ENCODE results near the gene SHROOM1. TPM values are rescaled to one million over a fixed set of nuclear protein-coding genes. Genes with fewer than 3 reads are reported as not detected.

Gene SHROOM1
- total RNA-seq, 2 experiments from 2014 or later: 2.0 to 2.1 TPM

GRCh38 chr5:132870801-132871200, 40.4 kb upstream of the SHROOM1 start:
- CTCF ChIA-PET: interaction anchor here (0.6 to 3.9 kb wide), 2 partner anchors 12 to 41 kb away, joined by 3 to 23 read pairs; partner anchors contain the start of gene SHROOM1

GRCh38 chr5:132868754-132869153, 38.3 kb upstream of the SHROOM1 start:
- peaks cover 32% of the 10 kb centered on the region for H3K36me3 Mint-ChIP-seq (ENCODE audit: low read depth)
- no peaks in the 10 kb centered on the region for H3K9me3 Mint-ChIP-seq
- no peaks in the 10 kb centered on the region for H3K27me3 Mint-ChIP-seq
- CTCF ChIA-PET: interaction anchor here (0.9 to 1.6 kb wide), 4 partner anchors 9 to 49 kb away, joined by 3 to 5 read pairs (median 4); no protein-coding TSS in a partner anchor
- H3K27ac Mint-ChIP-seq: peak overlapping the region; percentile 55
- POLR2A ChIA-PET: interaction anchor here (0.6 to 2.5 kb wide), 2 partner anchors 15 to 182 kb away, joined by 3 to 9 read pairs; no protein-coding TSS in a partner anchor
- no peak for DNase-seq
- no peak for ATAC-seq
- H3K4me3 Mint-ChIP-seq: peak overlapping the region; percentile 97
- H3K4me1 Mint-ChIP-seq (ENCODE audit: low read depth): peaks cover 29% of the 10 kb centered on the region
- no peak for TF ChIP-seq CTCF (IDR thresholded peaks at IDR 0.05)
- intact Hi-C loops (cut with micrococcal nuclease): no loop called here

More at GRCh38 chr5:132870801-132871200, 40.4 kb upstream of the SHROOM1 start:
- TF ChIP-seq CTCF (IDR thresholded peaks at IDR 0.05): no peak
- peaks cover 23% of the 10 kb centered on the region for H3K4me1 Mint-ChIP-seq (ENCODE audit: low read depth)
- intact Hi-C loops (cut with micrococcal nuclease): no loop called here
- no peaks in the 10 kb centered on the region for H3K27me3 Mint-ChIP-seq
- peak overlapping the region; percentile 4 for H3K27ac Mint-ChIP-seq
- DNase-seq (no peak), ATAC-seq (no peak)
- POLR2A ChIA-PET: interaction anchor here (0.6 to 2.5 kb wide), 2 partner anchors 13 to 186 kb away, joined by 3 to 9 read pairs; no protein-coding TSS in a partner anchor
- peaks cover 32% of the 10 kb centered on the region for H3K36me3 Mint-ChIP-seq (ENCODE audit: low read depth)
- H3K4me3 Mint-ChIP-seq: no peak overlapping the region
- no peaks in the 10 kb centered on the region for H3K9me3 Mint-ChIP-seq

GRCh38 chr5:132867046-132867451, 36.6 kb upstream of the SHROOM1 start:
- no peak for TF ChIP-seq CTCF (IDR thresholded peaks at IDR 0.05)
- Mint-ChIP-seq H3K4me3 (peak overlapping the region; percentile 97), H3K27ac (peak overlapping the region; percentile 100), H3K27me3 (no peaks in the 10 kb centered on the region), H3K4me1 (ENCODE audit: low read depth) (peaks cover 29% of the 10 kb centered on the region), H3K9me3 (no peaks in the 10 kb centered on the region), H3K36me3 (ENCODE audit: low read depth) (peaks cover 32% of the 10 kb centered on the region)
- CTCF ChIA-PET: interaction anchor here (0.6 to 4.1 kb wide), 5 partner anchors 10 to 177 kb away, joined by 3 to 15 read pairs (median 5); no protein-coding TSS in a partner anchor
- no peak for ATAC-seq
- intact Hi-C loops (cut with micrococcal nuclease): no loop called here
- DNase-seq: no peak
- POLR2A ChIA-PET: interaction anchor here (0.6 to 1.5 kb wide), 10 partner anchors 10 to 155 kb away, joined by 3 to 5 read pairs (median 3); no protein-coding TSS in a partner anchor

- Mint-ChIP-seq H3K4me1 (ENCODE audit: low read depth) (peaks cover 29% of the 10 kb centered on the region), H3K36me3 (ENCODE audit: low read depth) (peaks cover 28% of the 10 kb centered on the region), H3K27me3 (no peaks in the 10 kb centered on the region), H3K27ac (peak within 1 kb of the TSS; percentile 100), H3K9me3 (no peaks in the 10 kb centered on the region), H3K4me3 (peak within 1 kb of the TSS; percentile 97)
- ATAC-seq (peak; percentile 99), DNase-seq (peak; percentile 95)
- CTCF ChIA-PET: interaction anchor here (1.0 to 4.1 kb wide), 6 partner anchors 10 to 46 kb away, joined by 4 to 15 read pairs (median 5); no protein-coding TSS in a partner anchor
- POLR2A ChIA-PET: interaction anchor here (0.6 to 2.0 kb wide), 13 partner anchors 11 to 155 kb away, joined by 3 to 9 read pairs (median 3); no protein-coding TSS in a partner anchor
- no peak for TF ChIP-seq CTCF (IDR thresholded peaks at IDR 0.05)
- intact Hi-C loops (cut with micrococcal nuclease): no loop called here
Observed at GRCh38 chr5:132866342-132867045, 36.0 kb upstream of the SHROOM1 start, which contains the start of the genes GDF9 and UQCRQ. TSS of gene GDF9 (minus strand) at chr5:132866469. CDS start at chr5:132864533, 1,936 bp downstream. TSS of gene UQCRQ (plus strand) at chr5:132866642. CDS start at chr5:132866882, 240 bp downstream.

Data from activated CD8-positive, alpha-beta T cell treated with anti-CD3 and anti-CD28 coated beads for 36 hours (primary cell).